ENCODE measurements around the gene ICE1.
"Not testable (repeated sequence)": the region's sequence is repeated elsewhere in the genome, so short reads cannot be mapped to it uniquely, and the experiment has no call there.

The ICE1 gene

GRCh38 chr5:5464036-5464715 is 41.7 kb downstream of the ICE1 start:
- H3K36me3 Mint-ChIP-seq: peaks cover 47% of the 10 kb centered on the region
- no peak overlapping the region for H3K4me3 Mint-ChIP-seq
- H3K27me3 Mint-ChIP-seq: no peaks in the 10 kb centered on the region
- no peaks in the 10 kb centered on the region for H3K9me3 Mint-ChIP-seq
- H3K27ac Mint-ChIP-seq: no peak overlapping the region
- H3K4me1 Mint-ChIP-seq: peaks cover 3% of the 10 kb centered on the region

- Mint-ChIP-seq H3K27me3 (no peaks in the 10 kb centered on the region), H3K9me3 (no peaks in the 10 kb centered on the region), H3K4me1 (peaks cover 3% of the 10 kb centered on the region), H3K36me3 (peaks cover 30% of the 10 kb centered on the region), H3K4me3 (no peak overlapping the region), H3K27ac (no peak overlapping the region)
Observed at GRCh38 chr5:5466227-5466626, 43.8 kb downstream of the ICE1 start.

GRCh38 chr5:5467737-5468136 is 45.3 kb downstream of the ICE1 start:
- no peak overlapping the region for H3K4me3 Mint-ChIP-seq
- no peaks in the 10 kb centered on the region for H3K9me3 Mint-ChIP-seq
- no peaks in the 10 kb centered on the region for H3K27me3 Mint-ChIP-seq
- H3K4me1 Mint-ChIP-seq: peaks cover 3% of the 10 kb centered on the region
- peaks cover 19% of the 10 kb centered on the region for H3K36me3 Mint-ChIP-seq
- H3K27ac Mint-ChIP-seq: no peak overlapping the region

- no peaks in the 10 kb centered on the region for H3K9me3 Mint-ChIP-seq
- no peaks in the 10 kb centered on the region for H3K4me1 Mint-ChIP-seq
- H3K27me3 Mint-ChIP-seq: no peaks in the 10 kb centered on the region
- H3K36me3 Mint-ChIP-seq: peaks cover 18% of the 10 kb centered on the region
- H3K27ac Mint-ChIP-seq: peak overlapping the region; percentile 2
- H3K4me3 Mint-ChIP-seq: no peak overlapping the region
Observed at GRCh38 chr5:5470933-5471332, 48.5 kb downstream of the ICE1 start.

- Mint-ChIP-seq H3K27me3 (no peaks in the 10 kb centered on the region), H3K9me3 (no peaks in the 10 kb centered on the region), H3K36me3 (peaks cover 22% of the 10 kb centered on the region), H3K4me3 (no peak overlapping the region), H3K27ac (no peak overlapping the region), H3K4me1 (no peaks in the 10 kb centered on the region)
Observed at GRCh38 chr5:5473226-5473625, 50.7 kb downstream of the ICE1 start.

- H3K27ac Mint-ChIP-seq: no peak overlapping the region
Observed at GRCh38 chr5:5474961-5475360, 52.5 kb downstream of the ICE1 start.

GRCh38 chr5:5475975-5476374 is 53.5 kb downstream of the ICE1 start:
- Mint-ChIP-seq H3K4me3 (no peak overlapping the region), H3K27me3 (no peaks in the 10 kb centered on the region), H3K36me3 (peaks cover 29% of the 10 kb centered on the region), H3K4me1 (peaks cover 21% of the 10 kb centered on the region), H3K27ac (no peak overlapping the region), H3K9me3 (no peaks in the 10 kb centered on the region)

More at GRCh38 chr5:5474961-5475360, 52.5 kb downstream of the ICE1 start:
- H3K9me3 Mint-ChIP-seq: no peaks in the 10 kb centered on the region
- H3K27me3 Mint-ChIP-seq: no peaks in the 10 kb centered on the region
- H3K4me3 Mint-ChIP-seq: no peak overlapping the region
- H3K4me1 Mint-ChIP-seq: peaks cover 11% of the 10 kb centered on the region
- peaks cover 26% of the 10 kb centered on the region for H3K36me3 Mint-ChIP-seq

- not testable (repeated sequence) for H3K27ac Mint-ChIP-seq, H3K27me3 Mint-ChIP-seq, H3K9me3 Mint-ChIP-seq, H3K4me3 Mint-ChIP-seq
- Mint-ChIP-seq H3K4me1 (peaks cover 31% of the 10 kb centered on the region), H3K36me3 (peaks cover 26% of the 10 kb centered on the region)
Observed at GRCh38 chr5:5479578-5479977, 57.1 kb downstream of the ICE1 start.

GRCh38 chr5:5480481-5481111 is 58.1 kb downstream of the ICE1 start:
- Mint-ChIP-seq H3K27ac (peak overlapping the region; percentile 81), H3K4me1 (peaks cover 31% of the 10 kb centered on the region), H3K36me3 (peaks cover 23% of the 10 kb centered on the region), H3K27me3 (no peaks in the 10 kb centered on the region), H3K9me3 (no peaks in the 10 kb centered on the region), H3K4me3 (peak overlapping the region; percentile 23)

- H3K4me1 Mint-ChIP-seq: peaks cover 31% of the 10 kb centered on the region
- no peaks in the 10 kb centered on the region for H3K9me3 Mint-ChIP-seq
- no peaks in the 10 kb centered on the region for H3K27me3 Mint-ChIP-seq
- H3K4me3 Mint-ChIP-seq: peak overlapping the region; percentile 55
- H3K27ac Mint-ChIP-seq: peak overlapping the region; percentile 81
- peaks cover 18% of the 10 kb centered on the region for H3K36me3 Mint-ChIP-seq
Observed at GRCh38 chr5:5481206-5481605, 58.7 kb downstream of the ICE1 start.

GRCh38 chr5:5481633-5482032 is 59.2 kb downstream of the ICE1 start:
- H3K27ac Mint-ChIP-seq: peak overlapping the region; percentile 81
- H3K9me3 Mint-ChIP-seq: no peaks in the 10 kb centered on the region
- H3K36me3 Mint-ChIP-seq: peaks cover 16% of the 10 kb centered on the region
- H3K4me1 Mint-ChIP-seq: peaks cover 31% of the 10 kb centered on the region
- H3K4me3 Mint-ChIP-seq: no peak overlapping the region
- H3K27me3 Mint-ChIP-seq: no peaks in the 10 kb centered on the region

GRCh38 chr5:5483350-5483749 is 60.9 kb downstream of the ICE1 start:
- no peak overlapping the region for H3K4me3 Mint-ChIP-seq
- peaks cover 9% of the 10 kb centered on the region for H3K36me3 Mint-ChIP-seq
- no peaks in the 10 kb centered on the region for H3K9me3 Mint-ChIP-seq
- H3K27ac Mint-ChIP-seq: no peak overlapping the region
- no peaks in the 10 kb centered on the region for H3K27me3 Mint-ChIP-seq
- peaks cover 31% of the 10 kb centered on the region for H3K4me1 Mint-ChIP-seq

GRCh38 chr5:5483880-5484598 is 61.6 kb downstream of the ICE1 start:
- Mint-ChIP-seq H3K27ac (no peak overlapping the region), H3K4me3 (no peak overlapping the region), H3K9me3 (no peaks in the 10 kb centered on the region), H3K27me3 (no peaks in the 10 kb centered on the region), H3K36me3 (peaks cover 8% of the 10 kb centered on the region), H3K4me1 (peaks cover 29% of the 10 kb centered on the region)

- Mint-ChIP-seq H3K4me3 (no peak overlapping the region), H3K4me1 (peaks cover 8% of the 10 kb centered on the region), H3K36me3 (peaks cover 5% of the 10 kb centered on the region), H3K27ac (no peak overlapping the region), H3K27me3 (no peaks in the 10 kb centered on the region), H3K9me3 (no peaks in the 10 kb centered on the region)
Observed at GRCh38 chr5:5486122-5486521, 63.6 kb downstream of the ICE1 start.

- Mint-ChIP-seq H3K27me3 (no peaks in the 10 kb centered on the region), H3K4me3 (no peak overlapping the region), H3K4me1 (peaks cover 9% of the 10 kb centered on the region), H3K9me3 (no peaks in the 10 kb centered on the region), H3K36me3 (peaks cover 5% of the 10 kb centered on the region), H3K27ac (peak overlapping the region; percentile 43)
Observed at GRCh38 chr5:5487585-5488360, 65.3 kb downstream of the ICE1 start.

All from activated naive CD4-positive, alpha-beta T cell treated with anti-CD3 and anti-CD28 coated beads, Interleukin-2, amount 50 U/mL, for 24 hours (primary cell).